Mesangial cell (primary cell): ENCODE results near the gene PLAC1. TPM values are rescaled to one million over a fixed set of nuclear protein-coding genes. Genes with fewer than 3 reads are reported as not detected.

Source experiments
- total RNA-seq: library from RNA; depleted of rRNA; stranded (reverse); fragments of >200 nt; gene quantifications from 2 replicates; pipeline ENCODE4 v1.2.3, GENCODE V29; 2015

The PLAC1 gene, protein sequence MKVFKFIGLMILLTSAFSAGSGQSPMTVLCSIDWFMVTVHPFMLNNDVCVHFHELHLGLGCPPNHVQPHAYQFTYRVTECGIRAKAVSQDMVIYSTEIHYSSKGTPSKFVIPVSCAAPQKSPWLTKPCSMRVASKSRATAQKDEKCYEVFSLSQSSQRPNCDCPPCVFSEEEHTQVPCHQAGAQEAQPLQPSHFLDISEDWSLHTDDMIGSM
- 0.89 TPM in 1 of 2 replicates, not detected in the other for total RNA-seq

DNA sequence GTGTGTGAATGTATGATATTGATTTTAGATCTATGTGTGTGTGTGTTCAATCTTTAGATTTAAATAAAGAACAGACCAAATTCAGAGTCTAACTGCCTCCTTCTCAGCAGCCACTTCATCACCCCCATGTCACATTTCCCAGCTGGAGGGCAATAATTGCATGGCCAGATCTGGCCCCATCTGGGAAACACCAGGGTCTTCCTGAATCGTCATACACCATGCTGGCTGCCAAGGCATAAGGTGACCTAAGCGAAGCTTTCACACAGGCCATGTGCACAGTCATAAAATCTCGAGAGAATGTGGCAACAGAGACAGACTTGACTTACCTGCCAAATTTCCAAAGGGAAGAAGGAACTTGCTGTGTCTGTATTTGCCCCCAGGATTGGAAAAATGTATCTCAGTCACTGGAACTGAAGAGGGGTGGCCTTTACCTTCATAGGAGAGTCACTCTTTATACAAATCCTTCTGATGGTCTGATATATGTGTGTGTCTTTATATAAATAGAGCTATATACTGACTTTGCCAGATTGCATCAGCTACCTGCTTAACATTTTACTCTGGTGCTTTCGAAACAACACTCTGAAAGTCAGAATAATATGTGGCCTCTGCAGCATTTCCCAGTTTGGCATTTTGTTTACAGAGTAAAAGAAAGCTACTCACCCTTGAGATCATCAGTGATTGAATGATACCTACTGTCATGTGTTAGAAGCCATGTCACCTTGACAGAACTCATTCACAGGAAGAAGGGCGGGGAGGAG lies at the start of gene PLAC1:
Gene PLAC1, minus strand, starts transcription at position 470 of the 758 bp plus-strand sequence. CDS start 91,789 bp downstream, outside the sequence.

Other genes with a start within 250 kb of the PLAC1 start
- gene HPRT1, start 198.3 kb downstream of the PLAC1 start, total RNA-seq: 6.1 and 15.3 TPM in 2 replicates
- gene PABIR2, start 138.7 kb upstream of the PLAC1 start, total RNA-seq: 11.2 and 11.9 TPM in 2 replicates